Endothelial cell of umbilical vein (primary cell): Measurements from ENCODE around the gene LOXHD1. TPM values are rescaled to one million over a fixed set of nuclear protein-coding genes. Genes with fewer than 3 reads are reported as not detected.

Experiments used
- BruUV-seq: library from RNA; stranded (reverse); fragments of 400-500 nt; replicated peaks from 2 replicates; lab custom pipeline; 2021; lab: Mats Ljungman, UMichigan
- CTCF ChIA-PET: fragments of 300-600, 350-600 bp; sonication (Branson Sonifier 250); formaldehyde crosslinking; loops from one replicate; lab custom pipeline; 2021; ENCODE audit warnings: antibody characterized with exemption, inconsistent platforms; lab: Charles Lee
- POLR2A ChIA-PET: fragments of 300-600, 350-600 bp; sonication (Branson Sonifier 250); formaldehyde crosslinking; loops from one replicate; lab custom pipeline; 2021; ENCODE audit warnings: antibody characterized with exemption, inconsistent platforms; lab: Charles Lee
- DNase-seq: peaks from one replicate; pipeline ENCODE4 v3.0.0-alpha.2; 2011; ENCODE audit warnings: low read depth, low spot score
- FAIRE-seq: peaks from 2 replicates; lab custom pipeline; 2011; peaks lifted over from hg19 to GRCh38; lab: Jason Lieb, UNC
- H2AFZ ChIP-seq: 2 replicates; pipeline ENCODE4 v1.6.0; 2012; ENCODE audit warnings: low read depth, low read length, control low read depth, inconsistent platforms
- H3K27ac ChIP-seq: 2 replicates; pipeline ENCODE4 v1.5.1; 2011; ENCODE audit warnings: low read depth, mild to moderate bottlenecking, control low read depth, low read length, moderate library complexity; ENCODE audit not compliant: insufficient read depth
- H3K27me3 ChIP-seq, 2 experiments: 2 replicates each; pipeline versions ENCODE4 v1.6.0 to v1.6.1; 2011; ENCODE audit warnings: low read length in 2 of 2, mixed read lengths in 1 of 2; ENCODE audit not compliant: control insufficient read depth in 2 of 2, insufficient read depth in 2 of 2
- H3K36me3 ChIP-seq, 2 experiments: 2 replicates in 1 of 2; 3 replicates in 1 of 2; pipeline ENCODE4 v1.5.1; 2011; ENCODE audit warnings: low read length in 2 of 2, mild to moderate bottlenecking in 1 of 2, moderate library complexity in 1 of 2; ENCODE audit not compliant: control insufficient read depth in 2 of 2, insufficient read depth in 2 of 2; ENCODE audit errors: extremely low read depth in 1 of 2
- H3K4me1 ChIP-seq: 3 replicates; pipeline ENCODE4 v1.5.1; 2011; ENCODE audit warnings: mild to moderate bottlenecking, low read length; ENCODE audit not compliant: control insufficient read depth, insufficient read depth; ENCODE audit errors: extremely low read depth
- H3K4me2 ChIP-seq: 2 replicates; pipeline ENCODE4 v1.6.1; 2011; ENCODE audit warnings: low read length, control low read depth, mixed read lengths; ENCODE audit not compliant: insufficient read depth
- H3K4me3 ChIP-seq, 3 experiments: fragments of 200-600 bp in 1 of 3; sonication (generic), shearing (Covaris generic) in 1 of 3; replicated peaks in 1 of 3; 2 replicates each; pipeline ENCODE4 v1.5.1; 2011 to 2016; ENCODE audit warnings: control low read depth in 3 of 3, low read length in 3 of 3, mild to moderate bottlenecking in 2 of 3, inconsistent platforms in 1 of 3, low read depth in 1 of 3, moderate library complexity in 1 of 3; ENCODE audit not compliant: insufficient read depth in 1 of 3
- H3K79me2 ChIP-seq: 2 replicates; pipeline ENCODE4 v1.6.0; 2012; ENCODE audit warnings: low read length, inconsistent platforms; ENCODE audit not compliant: control insufficient read depth, insufficient read depth
- H3K9ac ChIP-seq: replicated peaks from 2 replicates; pipeline ENCODE3; 2011; ENCODE audit warnings: low read length, control low read depth; ENCODE audit not compliant: insufficient read depth; ENCODE audit errors: extremely low read depth
- H3K9me1 ChIP-seq: replicated peaks from 3 replicates; pipeline ENCODE4 v1.6.0; 2011; ENCODE audit warnings: mild to moderate bottlenecking, low read length; ENCODE audit not compliant: control insufficient read depth, insufficient read depth; ENCODE audit errors: extremely low read depth
- H3K9me3 ChIP-seq: replicated peaks from 2 replicates; pipeline ENCODE4 v1.5.1; 2012; ENCODE audit warnings: low read length, inconsistent platforms; ENCODE audit not compliant: control insufficient read depth, insufficient read depth
- H4K20me1 ChIP-seq: replicated peaks from 2 replicates; pipeline ENCODE3; 2011; ENCODE audit warnings: mild to moderate bottlenecking, low read length; ENCODE audit not compliant: control insufficient read depth, insufficient read depth; ENCODE audit errors: extremely low read depth
- CTCF ChIP-seq, 2 donors: IDR thresholded peaks; 1 replicate in 1 of 2; 2 replicates in 1 of 2; pipeline ENCODE4 v1.5.1; 2011; ENCODE audit warnings: low read length in 2 of 2, mild to moderate bottlenecking in 2 of 2, moderate library complexity in 2 of 2, control low read depth in 1 of 2, inconsistent platforms in 1 of 2, low read depth in 1 of 2; ENCODE audit not compliant: insufficient read depth in 1 of 2; ENCODE audit errors: extremely low read depth in 1 of 2
- EZH2 ChIP-seq: IDR thresholded peaks from 2 replicates; pipeline ENCODE4 v1.6.1; 2012; ENCODE audit warnings: borderline replicate concordance, low read depth, mild to moderate bottlenecking, moderate library complexity, low read length, inconsistent platforms; ENCODE audit not compliant: severe bottlenecking
- FOS ChIP-seq: IDR thresholded peaks from 2 replicates; pipeline ENCODE4 v1.6.1; 2011; ENCODE audit warnings: mild to moderate bottlenecking, low read length, moderate library complexity, borderline replicate concordance; ENCODE audit not compliant: insufficient read depth
- GATA2 ChIP-seq: IDR thresholded peaks from 2 replicates; pipeline ENCODE4 v1.7.0; 2011; ENCODE audit warnings: low read depth, mild to moderate bottlenecking, moderate library complexity, mixed read lengths, low read length; ENCODE audit not compliant: insufficient read length, insufficient read depth
- JUN ChIP-seq: IDR thresholded peaks from 2 replicates; pipeline ENCODE4 v1.6.1; 2011; ENCODE audit warnings: borderline replicate concordance, low read depth; ENCODE audit not compliant: insufficient read length, insufficient read depth
- MAX ChIP-seq: IDR thresholded peaks from 2 replicates; pipeline ENCODE4 v1.6.1; 2011; ENCODE audit not compliant: insufficient read depth, insufficient read length
- MYC ChIP-seq: IDR thresholded peaks from one replicate; pipeline ENCODE4 v1.6.1; 2011; ENCODE audit warnings: mild to moderate bottlenecking, low read depth, low read length
- POLR2A ChIP-seq: IDR thresholded peaks from 2 replicates; pipeline ENCODE4 v1.6.1; 2012; ENCODE audit warnings: low read depth, mild to moderate bottlenecking, control low read depth, low read length
- POLR2AphosphoS5 ChIP-seq: IDR thresholded peaks from 2 replicates; pipeline ENCODE4 v1.6.1; 2012; ENCODE audit warnings: low read depth, mild to moderate bottlenecking, control low read depth, low read length, moderate library complexity; ENCODE audit not compliant: insufficient read depth
- dilution Hi-C: fragments of 300-500 bp; cut with MboI; formaldehyde crosslinking; loops from one replicate; pipeline ENCODE4 v1.15.0; 2019; ENCODE audit warnings: low sequenced_read_pairs; ENCODE audit not compliant: extremely low pct_ligation_motif_present
- intact Hi-C: fragments of 100-400 bp; cut with micrococcal nuclease; formaldehyde crosslinking; loops from one replicate; pipeline ENCODE4 v1.10.0; 2022
- polyA plus RNA-seq, 4 experiments: library from polyadenylated mRNA; depleted of rRNA in 3 of 4; stranded (reverse) in 3 of 4; unstranded in 1 of 4; fragments of >200 nt; gene quantifications; 2 replicates each; pipeline versions ENCODE4 v1.2.1 to v1.2.3, GENCODE V29; 2011 to 2012; ENCODE audit warnings: missing spikeins in 1 of 4
- total RNA-seq: library from RNA; stranded (reverse); gene quantifications from 2 replicates; pipeline ENCODE4 v1.2.3, GENCODE V29; 2021

Gene LOXHD1
- total and polyA plus RNA-seq, 2 donors (not counting 3 experiments of a cell fraction or from before 2014, with no cell fraction given) = not detected

- Histone ChIP-seq H3K79me2 (no peaks in the 10 kb centered on the region), H3K4me3 (no peak overlapping the region), H3K27me3 (peaks cover 0 to 5% of the 10 kb centered on the region in 2 experiments), H3K4me2 (no peak overlapping the region), H4K20me1 (no peaks in the 10 kb centered on the region), H3K36me3 (no peaks in the 10 kb centered on the region), H2AFZ (no peak overlapping the region), H3K9me1 (no peaks in the 10 kb centered on the region), H3K9ac (no peak overlapping the region), H3K4me1 (no peaks in the 10 kb centered on the region), H3K27ac (no peak overlapping the region), H3K9me3 (no peaks in the 10 kb centered on the region)
- BruUV-seq = no TSS peak
- dilution Hi-C loops (no loop called here), intact Hi-C loops (no loop called here)
- ChIA-PET CTCF (no interaction called here), POLR2A (no interaction called here)
- no peak for DNase-seq
- no peak for FAIRE-seq
- no peak for TF ChIP-seq EZH2
- no peak for TF ChIP-seq POLR2AphosphoS5
- no peak for TF ChIP-seq CTCF (IDR thresholded peaks at IDR 0.05; ENCODE audit: extremely low read depth in 1 of 2, insufficient read depth in 1 of 2, low read depth in 1 of 2, low read length in 2 of 2)
- TF ChIP-seq FOS = no peak
- no peak for TF ChIP-seq POLR2A
- no peak for TF ChIP-seq JUN
These were observed 47.2 kb upstream of the LOXHD1 start for GRCh38 chr18:46704189-46704588.

- dilution Hi-C loops = no loop called here
- H3K79me2 ChIP-seq = no peaks in the 10 kb centered on the region
- no peak for DNase-seq
- H3K27me3 ChIP-seq = peaks cover 0 to 5% of the 10 kb centered on the region in 2 experiments
- no peak overlapping the region for H3K4me2 ChIP-seq
- H3K36me3 ChIP-seq = no peaks in the 10 kb centered on the region
- no peak overlapping the region for H2AFZ ChIP-seq
- no peaks in the 10 kb centered on the region for H3K9me3 ChIP-seq
- TF ChIP-seq CTCF (IDR thresholded peaks at IDR 0.05; ENCODE audit: extremely low read depth in 1 of 2, insufficient read depth in 1 of 2, low read depth in 1 of 2, low read length in 2 of 2) (no peak), MAX (no peak), MYC (no peak), EZH2 (no peak), FOS (no peak), POLR2A (no peak), JUN (no peak), GATA2 (no peak), POLR2AphosphoS5 (no peak)
- BruUV-seq = no TSS peak
- ChIA-PET POLR2A (no interaction called here), CTCF (no interaction called here)
- no peak for FAIRE-seq
- no peak overlapping the region for H3K27ac ChIP-seq
- intact Hi-C loops = no loop called here
- no peak overlapping the region for H3K9ac ChIP-seq
- H3K4me1 ChIP-seq = no peaks in the 10 kb centered on the region
- H4K20me1 ChIP-seq = no peaks in the 10 kb centered on the region
- H3K4me3 ChIP-seq = no peak overlapping the region
- no peaks in the 10 kb centered on the region for H3K9me1 ChIP-seq
These were observed 45.5 kb upstream of the LOXHD1 start for GRCh38 chr18:46702471-46702870.
